ENCODE data around the gene COQ7. TPM values are rescaled to one million over a fixed set of nuclear protein-coding genes. Genes with fewer than 3 reads are reported as not detected.
A peak's percentile ranks its signal among the peaks of the same experiment; 100 is the strongest.

COQ7 gene
- total RNA-seq, 1 donor from 2014 or later: 39.4 TPM

DNA sequence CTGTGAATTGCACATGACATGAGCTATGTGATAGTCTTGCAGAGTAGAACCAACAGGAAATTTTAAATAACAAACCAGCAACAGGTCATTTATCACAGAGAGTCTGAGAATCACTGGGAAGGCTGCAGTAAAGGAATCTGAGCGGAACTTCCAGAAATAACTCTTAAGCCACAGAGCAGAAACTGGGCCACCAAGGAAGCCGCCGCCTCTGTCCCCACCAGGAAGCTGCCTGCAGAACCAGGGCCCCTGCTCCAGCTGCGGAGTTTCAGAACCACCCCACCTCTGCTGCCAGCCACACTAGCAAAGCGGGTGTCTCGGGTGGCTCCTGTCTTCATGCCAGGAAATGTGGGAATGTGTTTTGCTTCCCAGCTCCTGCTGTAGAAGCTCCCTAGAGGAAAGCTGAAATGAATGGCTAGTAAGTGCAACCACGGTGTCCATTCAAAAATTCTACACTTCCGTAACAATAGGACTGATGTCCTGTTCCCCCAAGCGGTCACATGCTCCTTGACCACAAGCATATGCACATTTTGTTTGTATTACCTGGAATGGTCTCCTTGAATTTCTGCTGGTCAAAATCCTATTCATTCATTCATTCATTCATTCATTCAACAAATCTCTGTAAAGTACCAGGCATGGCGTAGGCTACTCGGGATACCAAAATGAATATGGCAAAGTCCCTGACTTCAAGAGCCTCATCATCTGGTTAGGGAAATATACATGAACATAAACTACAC lies 38.6 kb downstream of the COQ7 start:
- no peak for ATAC-seq (ENCODE audit: poor library complexity)
- no peak for DNase-seq
- intact Hi-C loops (cut with DNase I): no loop called here

DNA sequence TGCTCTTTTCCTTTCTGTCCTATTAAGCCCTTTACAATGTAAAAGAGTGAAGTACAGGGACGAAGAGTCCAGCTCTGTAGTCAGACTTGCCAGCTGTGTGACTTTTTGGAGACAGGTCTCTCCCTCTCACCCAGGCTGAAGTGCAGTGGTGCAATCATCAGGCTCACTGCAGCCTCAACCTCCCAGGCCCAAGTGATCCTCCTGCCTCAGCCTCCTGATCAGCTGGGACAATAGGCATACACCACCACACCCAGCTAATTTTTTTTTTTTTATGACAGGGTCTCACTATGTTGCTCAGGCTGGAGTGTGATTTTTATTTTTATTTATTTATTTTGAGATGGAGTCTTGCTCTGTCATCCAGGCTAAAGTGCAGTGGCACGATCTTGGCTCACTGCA lies 39.2 kb downstream of the COQ7 start:
- no peak for DNase-seq
- ATAC-seq (ENCODE audit: poor library complexity): no peak
- intact Hi-C loops (cut with DNase I): no loop called here

DNA sequence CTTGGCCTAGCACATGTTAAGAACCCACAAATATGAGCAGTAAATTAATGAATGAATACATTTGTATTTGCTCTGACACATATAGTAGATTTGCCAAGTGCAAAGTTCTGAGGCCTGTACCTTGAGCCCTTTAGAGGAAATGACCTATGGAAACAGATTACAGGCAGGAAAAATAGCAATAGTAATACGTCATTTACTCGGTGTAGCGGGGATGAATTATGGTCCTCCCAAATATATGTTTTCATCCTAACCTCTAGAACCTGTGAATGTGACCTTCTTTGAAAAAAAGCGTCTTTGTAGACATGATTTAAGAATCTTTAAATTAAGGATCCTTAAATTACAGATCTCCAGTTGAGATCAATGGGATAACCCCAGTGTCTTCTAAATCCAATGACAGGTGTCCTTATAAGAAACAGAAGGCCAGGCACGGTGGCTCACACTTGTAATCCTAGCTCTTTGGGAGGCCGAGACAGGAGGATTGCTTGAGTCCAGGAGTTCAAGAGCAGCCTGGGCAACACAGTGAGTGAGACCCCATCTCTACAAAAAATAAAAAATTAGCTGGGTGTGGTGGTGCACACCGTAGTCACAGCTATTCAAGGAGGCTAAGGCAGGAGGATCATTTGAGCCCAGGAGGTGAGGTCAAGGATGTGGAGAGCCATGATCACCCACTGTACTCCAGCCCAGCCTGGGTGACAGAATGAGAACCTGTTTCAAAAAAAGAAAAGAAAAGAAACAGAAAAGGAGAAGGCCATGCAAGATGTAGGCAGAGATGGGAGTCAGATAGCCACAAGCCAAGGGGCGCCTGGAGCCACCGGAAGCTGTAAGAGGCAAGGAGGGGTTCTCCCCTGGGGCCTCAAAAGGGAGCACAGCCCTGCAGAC lies 41.2 kb downstream of the COQ7 start:
- intact Hi-C loops (cut with DNase I): no loop called here
- ATAC-seq (ENCODE audit: poor library complexity) (no peak), DNase-seq (no peak)

DNA sequence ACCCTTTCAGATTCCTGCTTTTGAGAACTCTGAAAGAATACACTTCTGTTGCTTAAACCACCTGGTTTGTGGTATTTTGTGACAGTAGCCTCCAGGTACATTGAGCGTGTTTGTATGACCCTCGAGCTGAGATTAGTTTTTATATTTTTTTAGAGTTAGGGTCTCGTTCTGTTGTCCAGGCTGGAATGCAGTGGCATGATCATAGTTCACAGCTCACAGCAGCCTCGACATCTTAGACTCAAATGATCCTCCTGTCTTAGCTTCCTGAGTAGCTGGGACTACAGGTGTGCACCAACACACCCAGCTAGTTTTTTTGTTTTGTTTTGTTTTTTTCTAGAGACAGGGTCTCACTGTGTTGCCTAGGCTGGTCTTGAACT lies 41.9 kb downstream of the COQ7 start:
- intact Hi-C loops (cut with DNase I): no loop called here
- no peak for DNase-seq

DNA sequence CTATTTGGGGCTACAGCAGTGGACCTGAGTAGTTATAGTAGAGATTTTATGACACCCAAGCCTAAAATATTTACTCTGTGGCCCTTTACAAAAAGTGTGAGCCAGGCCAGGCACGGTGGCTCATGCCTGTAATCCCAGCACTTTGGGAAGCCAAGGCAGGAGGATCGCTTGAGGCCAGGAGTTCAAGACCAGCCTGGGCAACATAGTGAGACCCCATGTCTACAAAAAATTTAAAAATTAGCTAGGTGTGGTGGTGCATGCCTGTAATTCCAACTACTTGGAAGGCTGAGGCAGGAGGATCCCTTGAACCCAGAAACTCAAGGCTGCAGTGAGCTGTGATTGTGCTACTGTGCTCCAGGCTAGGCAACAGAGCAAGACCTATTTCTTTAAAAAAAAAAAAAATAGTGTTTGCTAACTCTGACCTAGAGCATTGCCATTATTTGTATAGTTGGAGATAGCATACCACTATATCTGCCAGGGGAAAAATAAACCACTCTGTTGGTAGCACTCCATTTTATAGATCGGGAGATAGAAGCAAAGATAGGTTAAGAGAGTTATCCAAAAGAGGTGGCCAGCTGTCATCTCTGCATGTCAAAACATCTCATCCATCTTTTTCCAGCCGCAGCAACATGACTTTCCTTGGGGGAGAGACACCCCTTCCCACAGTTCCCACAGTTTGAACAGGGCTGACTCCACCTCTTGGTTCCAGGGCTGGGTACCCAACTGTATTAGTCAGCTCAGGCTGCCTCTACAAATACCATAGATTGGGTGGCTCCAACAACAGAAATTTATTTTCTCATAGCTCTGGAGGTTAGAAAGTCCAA lies 43.3 kb downstream of the COQ7 start:
- ATAC-seq (ENCODE audit: poor library complexity) (no peak), DNase-seq (no peak)
- intact Hi-C loops (cut with DNase I): no loop called here

More for the DNA sequence above, 41.9 kb downstream of the COQ7 start:
- ATAC-seq (ENCODE audit: poor library complexity): no peak

DNA sequence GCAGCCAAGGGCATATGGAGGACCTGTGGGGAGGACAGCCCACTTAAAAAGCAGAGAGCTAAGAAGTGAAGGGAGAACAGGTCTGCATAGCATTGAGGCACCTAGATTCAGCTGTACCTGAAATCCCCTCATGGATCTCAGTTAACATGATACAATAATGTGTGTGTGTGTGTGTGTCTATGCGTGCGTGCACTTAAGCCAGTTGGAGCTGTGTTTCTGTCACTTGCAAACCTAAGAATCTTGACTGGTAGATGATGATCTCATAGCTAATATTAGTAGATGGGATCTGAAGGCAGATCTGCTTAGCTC lies 44.6 kb downstream of the COQ7 start:
- ATAC-seq (ENCODE audit: poor library complexity) (no peak), DNase-seq (no peak)
- intact Hi-C loops (cut with DNase I): no loop called here

DNA sequence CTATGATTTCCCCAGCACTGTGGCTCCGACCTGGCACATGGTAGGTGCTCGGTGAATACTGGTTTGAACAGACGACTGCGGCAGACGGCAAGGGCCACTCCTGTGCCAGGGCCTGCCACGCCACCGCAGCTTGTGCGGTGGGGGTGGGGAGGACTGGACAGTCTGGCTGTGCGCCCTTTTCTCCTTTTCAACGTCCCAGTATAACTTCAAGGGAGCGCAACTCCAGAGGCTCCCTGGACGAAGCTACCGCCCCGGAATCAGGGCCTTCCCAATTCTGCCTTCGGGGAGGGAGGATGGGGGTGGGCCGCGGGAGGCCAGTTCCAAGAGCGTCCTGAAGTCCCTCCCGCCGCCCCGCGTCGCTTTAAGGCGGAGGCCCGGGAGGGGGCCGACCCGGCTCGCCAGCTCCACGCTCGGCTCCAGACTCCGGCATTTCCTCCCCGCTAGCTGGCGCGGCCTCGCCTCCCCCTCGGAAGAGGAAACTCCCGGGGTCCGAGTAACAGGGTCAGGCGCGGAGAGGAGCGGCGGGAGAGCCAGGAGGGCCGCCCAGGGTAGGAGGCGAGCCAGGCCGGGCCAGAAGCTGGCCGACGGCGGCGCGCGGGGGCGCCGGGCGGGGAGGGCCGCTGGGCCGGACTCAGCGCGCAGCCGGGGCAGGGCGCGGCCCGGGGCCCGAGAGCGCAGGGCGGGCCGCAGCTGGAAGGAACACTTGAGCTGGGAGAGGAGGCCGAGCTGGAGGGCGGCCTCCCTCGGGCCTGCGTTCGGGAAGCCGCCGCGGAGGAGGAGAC lies 46.4 kb downstream of the COQ7 start, which contains the start of gene ITPRIPL2:
ITPRIPL2 (plus strand) TSS at position 388 of the 782 bp plus-strand sequence. CDS start 498 bp downstream, outside the sequence.
- ATAC-seq (ENCODE audit: poor library complexity) (peak; percentile 89), DNase-seq (peak; percentile 96)
- intact Hi-C loops (cut with DNase I): no loop called here

DNA sequence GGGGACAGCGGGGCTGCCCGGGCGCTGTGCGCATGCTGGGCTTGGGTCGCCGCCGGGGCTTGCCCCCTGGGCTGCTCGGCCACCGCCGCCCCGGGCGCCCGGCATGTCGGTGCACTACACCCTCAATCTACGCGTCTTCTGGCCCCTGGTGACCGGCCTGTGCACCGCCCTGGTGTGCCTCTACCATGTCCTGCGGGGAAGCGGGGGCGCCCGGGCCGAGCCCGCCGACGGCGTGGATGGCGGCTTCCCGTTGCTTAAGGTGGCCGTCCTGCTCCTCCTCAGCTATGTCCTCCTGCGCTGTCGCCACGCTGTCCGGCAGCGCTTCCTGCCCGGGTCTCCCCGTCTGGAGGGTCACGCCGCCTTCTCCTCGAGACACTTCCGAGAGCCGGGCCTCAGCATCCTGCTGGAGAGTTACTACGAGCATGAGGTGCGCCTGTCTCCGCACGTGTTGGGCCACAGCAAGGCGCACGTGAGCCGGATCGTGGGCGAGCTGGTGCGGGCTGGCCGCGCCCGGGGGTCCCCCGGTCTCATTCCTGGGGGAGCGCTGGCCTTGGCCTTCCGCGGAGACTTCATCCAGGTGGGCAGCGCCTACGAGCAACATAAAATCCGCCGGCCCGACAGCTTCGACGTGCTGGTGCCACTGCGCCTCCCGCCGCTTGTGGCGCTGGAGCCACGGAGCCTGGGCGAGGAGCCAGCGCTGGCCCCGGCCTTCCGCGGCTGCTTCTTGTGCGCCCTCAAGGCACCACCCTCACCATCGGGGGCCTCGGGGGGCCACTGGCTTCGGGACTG lies 47.1 kb downstream of the COQ7 start:
- DNase-seq (peak; percentile 74), ATAC-seq (ENCODE audit: poor library complexity) (peak; percentile 26)
- intact Hi-C loops (cut with DNase I): no loop called here

DNA sequence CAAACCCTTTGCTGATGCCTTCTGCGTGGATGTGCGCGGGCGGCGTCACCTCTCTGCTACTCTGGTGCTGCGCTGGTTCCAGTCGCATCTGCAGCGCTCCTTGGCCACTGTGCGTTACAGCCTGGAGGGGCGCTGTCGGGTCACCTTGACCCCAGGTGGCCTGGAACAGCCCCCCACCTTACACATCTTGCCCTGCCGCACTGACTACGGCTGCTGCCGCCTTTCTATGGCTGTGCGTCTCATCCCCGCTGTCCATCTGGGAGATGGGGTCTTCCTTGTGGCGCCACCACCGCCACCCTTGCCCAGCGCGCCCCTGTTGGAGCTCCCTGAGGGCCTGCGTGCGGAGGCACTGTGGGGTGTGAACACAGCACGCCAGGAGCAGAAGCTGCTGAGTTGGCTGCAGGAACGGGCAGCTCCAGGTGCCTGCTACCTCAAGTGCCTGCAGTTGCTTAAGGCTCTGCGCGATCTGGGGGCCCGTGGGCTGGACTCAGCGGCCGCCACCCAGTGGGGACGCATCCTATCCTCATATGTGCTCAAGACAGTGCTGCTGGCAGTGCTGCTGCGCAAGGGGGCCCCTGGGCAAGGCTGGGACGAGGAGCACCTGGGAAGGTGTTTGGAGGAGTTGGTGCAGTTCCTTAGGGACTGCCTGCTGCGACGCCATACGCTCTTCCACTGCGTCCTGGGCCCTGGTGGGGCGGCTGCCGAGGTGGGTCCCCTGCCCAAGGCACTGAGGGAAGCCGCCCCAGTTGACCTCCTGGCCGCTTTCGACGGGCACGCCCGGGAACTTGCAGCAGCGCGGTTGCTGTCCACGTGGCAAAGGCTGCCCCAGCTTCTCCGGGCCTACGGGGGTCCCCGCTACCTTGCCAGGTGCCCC lies 48.0 kb downstream of the COQ7 start:
- intact Hi-C loops (cut with DNase I): no loop called here
- ATAC-seq (ENCODE audit: poor library complexity) (peak; percentile 18), DNase-seq (peak; percentile 46)

DNA sequence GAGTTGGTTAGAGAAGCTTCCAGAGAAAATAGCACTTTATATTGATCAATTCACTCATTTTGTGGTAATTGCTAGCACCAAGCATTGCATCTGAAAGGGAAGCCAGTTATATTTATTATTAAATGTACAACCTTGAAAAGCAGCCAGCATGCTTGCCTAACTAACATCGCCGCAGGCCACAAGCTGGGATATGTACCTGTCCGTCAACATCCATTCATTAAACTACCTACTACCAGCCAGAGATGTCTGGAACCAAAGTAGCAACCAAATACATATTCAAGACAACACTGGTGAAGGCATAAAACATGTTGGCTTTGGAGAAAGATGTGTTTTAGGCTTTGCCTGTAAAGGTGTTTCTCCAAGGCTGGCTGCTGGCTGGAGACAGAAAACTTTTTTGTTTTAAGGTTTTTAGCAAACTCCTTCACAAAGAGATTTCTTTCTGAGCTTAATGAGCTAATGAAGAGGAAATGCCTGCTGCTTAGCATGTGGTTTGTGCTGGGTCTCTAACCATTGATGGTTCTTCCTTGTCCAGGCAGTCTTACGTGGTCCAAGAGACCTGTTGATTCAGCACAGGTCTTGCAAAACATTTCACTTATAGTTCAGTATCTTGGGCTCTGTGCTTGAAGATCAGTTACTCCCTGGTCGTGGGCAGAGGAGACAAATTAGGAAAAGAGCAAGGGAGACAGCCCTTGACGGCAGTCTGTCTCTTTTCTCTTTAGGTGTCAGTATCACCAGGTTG lies 49.5 kb downstream of the COQ7 start:
- ATAC-seq (ENCODE audit: poor library complexity) (no peak), DNase-seq (no peak)
- intact Hi-C loops (cut with DNase I): no loop called here

DNA sequence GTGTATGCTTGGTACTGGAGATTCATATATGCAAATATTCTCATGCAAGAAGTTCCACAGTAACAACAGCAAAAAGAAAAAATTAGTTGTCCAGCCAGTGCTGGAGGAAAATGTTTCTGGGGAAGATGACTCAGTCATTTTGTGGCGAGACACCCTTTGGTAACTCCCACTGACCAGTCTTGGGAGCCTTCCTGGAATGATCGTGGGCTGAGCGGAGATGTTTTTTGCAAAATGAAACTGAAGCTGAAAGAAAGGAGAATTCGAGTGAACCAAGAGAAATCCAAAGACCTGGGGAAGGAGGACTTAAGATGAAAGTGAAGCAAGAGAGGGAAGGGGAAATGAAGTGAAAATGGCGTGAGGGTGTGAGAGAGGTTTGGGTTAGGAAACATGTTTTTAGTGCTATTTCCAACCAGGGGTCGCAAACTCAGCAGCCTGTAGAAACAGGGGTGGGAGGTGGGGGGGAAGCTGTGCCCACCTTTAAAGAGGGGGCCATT lies 51.6 kb downstream of the COQ7 start:
- intact Hi-C loops (cut with DNase I): no loop called here
- DNase-seq (no peak), ATAC-seq (ENCODE audit: poor library complexity) (peak; percentile 51)

DNA sequence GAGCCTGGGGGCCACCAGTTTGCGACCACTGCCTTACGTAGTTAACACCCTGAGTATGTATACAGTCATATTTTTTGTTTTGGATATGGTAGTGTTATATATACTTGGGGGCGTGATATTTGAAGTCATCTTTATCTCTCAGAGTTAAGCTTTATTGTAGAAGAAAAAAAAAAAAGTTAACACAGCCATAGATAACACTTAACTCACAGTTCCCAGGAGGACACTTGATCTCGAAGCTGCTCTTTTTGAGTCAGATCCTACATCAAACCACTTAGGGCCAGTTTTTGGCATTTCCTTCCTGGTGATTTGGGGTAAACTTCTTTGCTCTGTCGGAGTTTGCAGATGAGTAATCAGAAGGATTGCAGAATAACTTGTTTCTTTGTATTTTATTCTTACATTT lies 52.1 kb downstream of the COQ7 start:
- intact Hi-C loops (cut with DNase I): no loop called here
- DNase-seq: no peak
- ATAC-seq (ENCODE audit: poor library complexity): peak; percentile 45

DNA sequence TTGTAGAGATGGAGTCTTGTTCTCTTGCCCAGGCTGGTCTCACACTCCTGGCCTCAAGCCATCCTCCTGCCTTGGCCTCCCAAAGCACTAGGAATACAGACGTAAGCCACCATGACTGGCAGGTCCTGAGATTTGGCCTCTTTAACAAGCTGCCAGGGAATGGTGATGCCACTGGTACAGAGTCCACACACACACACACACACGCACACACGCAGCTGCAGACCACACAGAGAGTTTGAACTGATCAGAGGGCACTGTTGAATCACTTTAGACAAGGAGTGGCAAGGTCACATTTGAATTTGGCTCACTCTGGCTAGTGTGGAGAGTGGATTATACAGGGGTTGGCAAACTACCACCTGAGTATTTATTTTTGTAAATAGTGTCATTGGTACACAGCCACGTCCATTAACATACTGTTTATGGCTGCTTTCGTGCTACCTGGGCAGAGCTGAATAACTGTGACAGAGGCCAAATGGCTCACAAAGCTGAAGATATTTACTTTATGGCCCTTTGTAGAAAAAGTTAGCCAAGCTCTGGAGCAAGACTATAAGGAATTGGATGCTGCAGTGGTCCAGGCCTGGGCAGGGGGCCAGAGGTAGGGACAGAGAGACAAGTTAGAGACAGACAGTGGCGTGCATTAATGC lies 56.2 kb downstream of the COQ7 start:
- no peak for DNase-seq
- ATAC-seq (ENCODE audit: poor library complexity): peak; percentile 15
- intact Hi-C loops (cut with DNase I): no loop called here

DNA sequence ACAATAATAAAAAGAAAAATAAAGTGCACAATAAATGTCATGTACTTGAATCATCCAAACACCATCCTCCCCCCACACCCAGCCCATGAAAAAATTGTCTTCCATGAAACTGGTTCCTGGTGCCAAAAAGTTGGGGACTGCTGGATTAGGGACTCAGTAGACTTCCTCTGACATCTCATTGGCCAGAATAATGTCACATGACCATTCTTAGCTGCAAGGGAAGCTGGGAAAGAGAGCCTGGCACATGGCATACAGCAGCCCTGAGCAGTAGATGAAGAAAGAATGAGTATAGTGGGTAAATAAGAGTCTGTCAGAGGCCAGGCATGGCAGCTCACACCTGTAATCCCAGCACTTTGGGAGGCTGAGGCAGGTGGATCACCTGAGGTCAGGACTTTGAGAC lies 58.9 kb downstream of the COQ7 start:
- intact Hi-C loops (cut with DNase I): no loop called here
- no peak for DNase-seq
- no peak for ATAC-seq (ENCODE audit: poor library complexity)

DNA sequence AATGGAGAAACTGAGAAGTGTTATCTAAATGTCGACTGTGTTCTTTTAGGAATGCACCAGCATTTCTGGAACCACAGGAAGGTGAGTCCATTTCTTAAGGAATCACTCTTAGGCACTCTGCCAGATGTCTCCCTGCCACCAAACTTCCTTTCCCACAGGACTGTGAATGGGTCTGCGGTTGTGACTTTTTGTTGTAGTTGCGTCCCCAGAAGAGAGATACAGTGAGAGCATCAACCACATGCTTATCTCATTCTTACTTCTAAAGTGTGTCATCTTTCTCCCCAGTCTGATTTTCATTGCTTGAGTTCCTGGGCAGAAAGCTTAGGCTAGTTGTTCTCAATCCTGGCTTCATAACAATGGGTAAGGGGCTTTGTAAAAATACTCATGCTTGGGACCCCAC lies 59.8 kb downstream of the COQ7 start:
- no peak for ATAC-seq (ENCODE audit: poor library complexity)
- no peak for DNase-seq
- intact Hi-C loops (cut with DNase I): no loop called here

DNA sequence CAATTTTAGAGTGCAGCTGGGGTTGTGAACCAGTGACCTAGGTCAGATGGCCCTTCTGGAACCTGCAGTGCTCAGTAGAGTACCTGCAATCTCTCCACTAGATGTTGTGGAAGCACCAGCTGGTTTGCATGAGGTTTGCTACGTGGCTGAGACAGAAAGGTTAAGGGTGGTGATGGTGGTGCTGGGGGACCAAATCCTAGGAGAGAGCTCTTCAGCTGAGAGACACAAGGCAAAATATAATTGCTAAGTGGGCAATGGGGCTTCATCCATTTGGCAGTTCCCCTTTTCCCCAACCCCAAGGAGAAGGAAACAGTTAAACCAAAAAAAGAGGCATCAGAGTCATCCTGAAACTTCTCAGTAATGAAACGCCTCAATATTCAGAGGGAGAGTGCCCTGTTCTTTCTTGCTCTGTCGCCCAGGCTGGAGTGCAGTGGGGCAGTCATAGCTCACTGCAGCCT lies 60.3 kb downstream of the COQ7 start:
- DNase-seq (no peak), ATAC-seq (ENCODE audit: poor library complexity) (no peak)
- intact Hi-C loops (cut with DNase I): no loop called here

Measured in Right ventricle myocardium superior (tissue), 1 donor.